OCI-LY1 (cell line): ENCODE results near the gene EID2.

Source experiments
- CTCF ChIP-seq: fragments of 200-600 bp; sonication (generic), shearing (Covaris generic); IDR thresholded peaks from 2 replicates; pipeline ENCODE4 v1.5.1; 2017; ENCODE audit warnings: mild to moderate bottlenecking, antibody characterized with exemption, low read length, moderate library complexity, mixed read lengths
- EZH2 ChIP-seq: fragments of 200-600 bp; sonication (generic), shearing (Covaris generic); IDR thresholded peaks from 2 replicates; pipeline ENCODE4 v1.8.0; 2017; ENCODE audit warnings: borderline replicate concordance, mixed run types, mild to moderate bottlenecking, antibody characterized with exemption, low read length, moderate library complexity, mixed read lengths

- no peak for TF ChIP-seq CTCF
- no peak for TF ChIP-seq EZH2
Measured at GRCh38 chr19:39496063-39496462, 43.9 kb downstream of the EID2 start.
